GM13977 (cell line): ENCODE results near the gene MGME1.

Experiments
- DNase-seq: peaks from one replicate; pipeline ENCODE4 v3.0.0; 2012; ENCODE audit warnings: low spot score
- in situ Hi-C: fragments of 300-500 bp; cut with MboI; formaldehyde crosslinking; loops from one replicate; pipeline ENCODE4 v1.12.0; 2022; ENCODE audit warnings: low sequenced_read_pairs, low pct_unique_long_range_greater_than_20kb, mixed read lengths, inconsistent platforms; ENCODE audit not compliant: unreplicated experiment
- TF ChIP-seq, protein P1 (sequence below): IDR thresholded peaks from 2 replicates; pipeline ENCODE4 v1.5.1; 2012; ENCODE audit warnings: mild to moderate bottlenecking, control low read depth; ENCODE audit not compliant: insufficient read depth; ENCODE audit errors: extremely low read depth, missing control alignments

Gene MGME1

DNA sequence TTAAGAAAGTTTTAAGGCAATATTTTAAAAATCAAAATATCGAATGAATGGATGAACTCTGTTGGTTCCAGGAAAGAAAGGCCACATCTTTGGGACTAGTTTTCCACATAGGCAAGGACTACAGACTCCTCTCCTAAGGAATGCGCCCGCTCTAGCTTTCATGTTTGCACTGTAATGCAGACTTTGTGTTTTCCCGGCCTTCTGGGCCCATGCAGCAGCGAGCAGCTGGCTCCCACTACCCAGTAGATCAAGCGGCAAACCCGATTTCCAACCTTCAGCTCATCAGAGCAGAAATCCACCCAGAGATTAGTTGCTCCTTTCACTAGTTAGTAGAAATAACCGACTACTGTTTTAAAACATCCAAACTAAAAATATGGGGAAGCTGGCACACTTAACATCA is 61.2 kb downstream of the MGME1 start:
- in situ Hi-C loops = no loop called here
- no peak for DNase-seq
- TF ChIP-seq, protein P1, sequence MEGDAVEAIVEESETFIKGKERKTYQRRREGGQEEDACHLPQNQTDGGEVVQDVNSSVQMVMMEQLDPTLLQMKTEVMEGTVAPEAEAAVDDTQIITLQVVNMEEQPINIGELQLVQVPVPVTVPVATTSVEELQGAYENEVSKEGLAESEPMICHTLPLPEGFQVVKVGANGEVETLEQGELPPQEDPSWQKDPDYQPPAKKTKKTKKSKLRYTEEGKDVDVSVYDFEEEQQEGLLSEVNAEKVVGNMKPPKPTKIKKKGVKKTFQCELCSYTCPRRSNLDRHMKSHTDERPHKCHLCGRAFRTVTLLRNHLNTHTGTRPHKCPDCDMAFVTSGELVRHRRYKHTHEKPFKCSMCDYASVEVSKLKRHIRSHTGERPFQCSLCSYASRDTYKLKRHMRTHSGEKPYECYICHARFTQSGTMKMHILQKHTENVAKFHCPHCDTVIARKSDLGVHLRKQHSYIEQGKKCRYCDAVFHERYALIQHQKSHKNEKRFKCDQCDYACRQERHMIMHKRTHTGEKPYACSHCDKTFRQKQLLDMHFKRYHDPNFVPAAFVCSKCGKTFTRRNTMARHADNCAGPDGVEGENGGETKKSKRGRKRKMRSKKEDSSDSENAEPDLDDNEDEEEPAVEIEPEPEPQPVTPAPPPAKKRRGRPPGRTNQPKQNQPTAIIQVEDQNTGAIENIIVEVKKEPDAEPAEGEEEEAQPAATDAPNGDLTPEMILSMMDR = no peak

DNA sequence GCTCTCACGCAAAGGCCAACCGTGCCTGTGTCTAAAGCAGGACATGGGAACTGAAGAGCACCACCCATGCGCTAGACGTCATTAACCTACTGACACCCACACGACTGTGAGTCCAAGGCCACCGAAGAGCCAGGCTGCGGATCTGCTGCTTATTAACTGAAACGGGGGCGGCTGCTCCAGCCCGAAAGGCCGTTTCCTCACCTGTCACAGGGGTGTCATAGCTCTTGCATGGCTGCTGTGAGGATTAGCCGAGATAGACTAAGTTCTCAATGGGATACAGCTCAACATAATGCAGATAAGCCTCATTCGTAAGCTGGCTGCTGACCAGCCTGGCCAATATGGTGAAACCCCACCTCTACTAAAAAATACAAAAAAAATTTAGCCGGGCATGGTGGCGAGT is 62.2 kb downstream of the MGME1 start:
- DNase-seq = no peak
- TF ChIP-seq, protein P1 = no peak
- in situ Hi-C loops = no loop called here

DNA sequence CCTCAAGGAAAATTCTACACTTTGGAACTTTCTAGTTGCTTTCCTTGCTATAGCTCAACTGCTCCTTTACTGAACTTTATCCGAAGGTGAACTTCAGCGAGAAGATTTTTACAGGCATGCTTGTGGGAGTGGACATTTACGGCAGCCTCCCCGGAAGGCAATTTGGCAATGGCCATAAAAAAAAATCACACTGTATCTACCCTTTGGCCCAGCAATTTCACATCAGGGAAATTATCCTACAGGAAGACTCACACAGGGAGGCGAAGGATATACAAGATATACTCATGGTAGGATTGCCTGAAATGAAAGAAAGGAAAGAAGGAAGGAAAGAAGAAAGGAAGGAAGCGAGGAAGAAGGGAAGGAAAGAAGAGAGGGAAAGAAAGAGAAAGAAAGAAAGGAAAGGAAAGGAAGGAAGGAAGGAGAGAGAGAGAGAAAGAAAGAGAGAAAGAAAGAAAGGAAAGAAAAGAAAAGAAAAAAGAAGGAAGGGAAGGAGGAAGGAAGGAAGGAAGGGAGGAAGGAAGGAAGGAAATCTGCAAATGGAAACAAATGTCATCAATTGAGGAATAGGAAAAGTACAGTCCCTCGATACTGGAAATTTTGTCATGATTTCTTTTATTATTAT is 63.2 kb downstream of the MGME1 start:
- no peak for DNase-seq
- TF ChIP-seq, protein P1 = no peak
- in situ Hi-C loops = no loop called here

DNA sequence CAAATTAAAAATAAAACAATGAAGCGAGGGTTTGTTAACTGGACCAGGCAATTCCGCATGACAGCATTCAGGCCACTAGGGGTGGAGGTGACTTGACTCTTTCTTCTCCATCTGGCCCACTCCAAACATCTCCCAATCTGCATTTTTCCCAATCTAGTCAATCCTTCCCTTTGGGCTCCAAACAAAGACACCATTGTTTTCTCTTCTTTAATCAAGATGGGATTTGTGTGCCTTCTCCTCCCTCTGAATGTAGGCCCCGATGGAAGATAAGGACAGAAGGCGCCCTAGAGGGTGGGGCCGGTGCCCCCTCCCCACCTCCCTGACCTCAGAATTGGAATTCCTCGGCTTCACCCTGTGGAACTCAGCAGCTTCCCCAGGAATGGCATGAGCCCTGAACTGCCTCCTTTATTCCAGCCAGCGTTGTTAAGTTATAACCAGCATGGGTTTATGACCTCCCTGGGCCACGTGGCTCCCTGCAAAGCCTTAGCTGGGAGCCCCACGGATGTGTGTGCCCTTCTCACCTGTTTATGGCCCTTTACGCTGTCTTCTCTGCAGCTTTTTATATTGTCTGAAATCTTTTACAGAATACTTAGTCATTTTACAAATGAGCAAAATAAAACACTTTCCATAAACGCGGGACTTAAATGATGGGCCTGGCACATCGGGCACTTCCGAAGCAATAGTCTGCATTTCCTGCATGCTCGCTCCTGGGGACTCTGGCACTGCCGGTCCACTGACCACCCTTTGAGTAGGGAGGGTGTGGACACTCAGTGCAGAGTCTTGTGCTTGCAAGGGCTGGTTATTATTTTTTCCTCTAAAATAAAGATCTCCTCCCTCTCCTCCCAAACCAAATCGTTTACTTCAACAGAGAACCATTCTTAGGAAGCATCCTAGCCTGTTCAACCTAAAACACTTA is 64.4 kb downstream of the MGME1 start:
- DNase-seq = no peak
- TF ChIP-seq, protein P1 = no peak
- in situ Hi-C loops = no loop called here

DNA sequence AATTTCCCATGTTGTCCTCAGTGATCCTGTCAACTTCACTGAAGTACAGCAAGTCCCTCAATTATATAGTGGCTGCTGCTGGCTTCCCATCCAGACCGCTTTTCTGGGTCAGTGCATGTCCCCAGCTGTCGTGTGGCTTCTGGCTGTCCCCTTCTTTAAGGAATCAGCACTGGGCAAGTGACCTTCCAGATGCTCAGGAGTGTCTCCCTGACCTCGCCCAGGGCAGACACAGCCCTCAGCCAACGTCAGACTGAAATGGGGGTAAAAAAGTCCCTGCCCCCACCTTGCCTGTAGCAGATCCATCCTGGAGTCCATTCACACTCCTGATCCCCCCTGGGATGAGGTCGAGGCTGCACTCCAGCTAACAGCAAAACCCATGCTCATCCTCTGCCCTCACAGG is 65.2 kb downstream of the MGME1 start:
- DNase-seq = no peak
- in situ Hi-C loops = no loop called here
- TF ChIP-seq, protein P1 = no peak

DNA sequence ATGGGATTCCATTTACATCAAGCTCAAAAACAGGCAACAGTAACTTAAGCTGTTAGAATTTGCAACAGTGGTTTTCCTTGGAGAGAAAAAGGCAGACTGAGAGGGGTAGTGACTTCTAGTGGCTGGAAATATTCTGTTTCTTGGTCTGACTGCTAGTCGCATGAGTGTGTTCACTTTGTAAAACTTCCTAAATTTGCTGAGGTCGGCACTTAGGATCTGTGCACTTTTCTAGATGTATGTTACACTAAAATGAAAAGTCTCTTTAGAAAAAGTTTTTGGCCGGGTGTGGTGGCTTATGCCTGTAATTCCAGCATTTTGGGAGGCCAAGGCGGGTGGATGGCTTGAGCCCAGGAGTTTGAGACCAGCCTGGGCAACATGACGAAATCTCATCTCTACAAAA is 70.2 kb downstream of the MGME1 start:
- in situ Hi-C loops = no loop called here
- no peak for DNase-seq
- TF ChIP-seq, protein P1 = no peak
